NCI-H1417 treated with DMSO at 0.1 percent for 48 hours (cell line): ENCODE data around the gene EHBP1.

Experiments used
- DNase-seq: peaks from one replicate; lab custom pipeline; 2025; lab: John Stamatoyannopoulos, UW

EHBP1 gene

GRCh38 chr2:62964050-62964449 lies 258.5 kb downstream of the EHBP1 start:
- DNase-seq: no peak

- DNase-seq: no peak
These were observed 259.2 kb downstream of the EHBP1 start for GRCh38 chr2:62964671-62965070.

- DNase-seq: no peak
These were observed 261.5 kb downstream of the EHBP1 start for GRCh38 chr2:62966991-62967390.

GRCh38 chr2:62968168-62968567 lies 262.7 kb downstream of the EHBP1 start:
- DNase-seq: no peak

GRCh38 chr2:62968668-62969067 lies 263.2 kb downstream of the EHBP1 start:
- DNase-seq: no peak

GRCh38 chr2:62971936-62972335 lies 266.4 kb downstream of the EHBP1 start:
- DNase-seq: no peak

- DNase-seq: no peak
These were observed 267.1 kb downstream of the EHBP1 start for GRCh38 chr2:62972601-62973000.

GRCh38 chr2:62974999-62975398 lies 269.5 kb downstream of the EHBP1 start:
- no peak for DNase-seq

GRCh38 chr2:62991605-62992004 lies 286.1 kb downstream of the EHBP1 start:
- DNase-seq: no peak

GRCh38 chr2:62992561-62992960 lies 287.0 kb downstream of the EHBP1 start:
- no peak for DNase-seq

GRCh38 chr2:62994206-62994605 lies 288.7 kb downstream of the EHBP1 start:
- no peak for DNase-seq

- DNase-seq: no peak
These were observed 291.1 kb downstream of the EHBP1 start for GRCh38 chr2:62996534-62997186.

GRCh38 chr2:62998949-62999348 lies 293.4 kb downstream of the EHBP1 start:
- DNase-seq: no peak

GRCh38 chr2:62999905-63000304 lies 294.4 kb downstream of the EHBP1 start:
- DNase-seq: no peak

GRCh38 chr2:63000801-63001200 lies 295.3 kb downstream of the EHBP1 start:
- no peak for DNase-seq

GRCh38 chr2:63001576-63001975 lies 296.1 kb downstream of the EHBP1 start:
- no peak for DNase-seq

- no peak for DNase-seq
These were observed 297.8 kb downstream of the EHBP1 start for GRCh38 chr2:63003351-63003750.

- no peak for DNase-seq
These were observed 302.4 kb downstream of the EHBP1 start for GRCh38 chr2:63007813-63008458.

- no peak for DNase-seq
These were observed 303.3 kb downstream of the EHBP1 start for GRCh38 chr2:63008838-63009237.

GRCh38 chr2:63009490-63009889 lies 304.0 kb downstream of the EHBP1 start:
- DNase-seq: no peak

- DNase-seq: no peak
These were observed 307.0 kb downstream of the EHBP1 start for GRCh38 chr2:63012541-63012940.

- no peak for DNase-seq
These were observed 307.9 kb downstream of the EHBP1 start for GRCh38 chr2:63013438-63013837.

GRCh38 chr2:63015389-63015788 lies 309.9 kb downstream of the EHBP1 start:
- DNase-seq: no peak

GRCh38 chr2:63018439-63018838 lies 312.9 kb downstream of the EHBP1 start:
- no peak for DNase-seq
